Upper lobe of right lung (tissue), 1 donor: ENCODE results near the gene PLXND1. TPM values are rescaled to one million over a fixed set of nuclear protein-coding genes. Genes with fewer than 3 reads are reported as not detected.

ENCODE experiments used
- ATAC-seq: fragments of 200-7000 bp; cut with Tn5 transposase; one replicate; pipeline ENCODE4 v1.9.1; 2020; ENCODE audit warnings: mild to moderate bottlenecking, moderate library complexity
- DNase-seq: peaks from one replicate; pipeline ENCODE4 v3.0.0-alpha.2; 2020
- H3K27ac ChIP-seq: fragments of 200-600 bp; one replicate; pipeline ENCODE4 v1.8.0; 2022
- H3K27me3 ChIP-seq: fragments of 200-600 bp; one replicate; pipeline ENCODE4 v1.8.0; 2022; ENCODE audit warnings: mild to moderate bottlenecking
- H3K36me3 ChIP-seq: fragments of 200-600 bp; one replicate; pipeline ENCODE4 v1.8.0; 2022
- H3K4me1 ChIP-seq: fragments of 200-600 bp; one replicate; pipeline ENCODE4 v1.8.0; 2022
- H3K4me3 ChIP-seq: fragments of 200-600 bp; one replicate; pipeline ENCODE4 v1.8.0; 2022; ENCODE audit warnings: mild to moderate bottlenecking
- H3K9me3 ChIP-seq: fragments of 200-600 bp; one replicate; pipeline ENCODE4 v1.8.0; 2022
- intact Hi-C: fragments of 100-400 bp; cut with DNase I; formaldehyde crosslinking; loops from one replicate; pipeline ENCODE4 v1.11.0; 2022
- total RNA-seq: library from RNA; stranded (reverse); fragmentation: NEBNext Ultra II Directional; extraction: Animal tissue kit (Norgen Biotek cat#: 25700); gene quantifications from one replicate; pipeline ENCODE4 v1.2.1, GENCODE V29; 2021
- TF ChIP-seq, protein P1 (sequence below): fragments of 200-600 bp; IDR thresholded peaks from one replicate; pipeline ENCODE4 v1.8.0; 2022; ENCODE audit warnings: antibody characterized with exemption
- donor health status: DM: no; HTN: yes; CAD: no; lungs with severe emphysema.

PLXND1 gene
- total RNA-seq, 1 donor from 2014 or later = 284 TPM

- intact Hi-C loops = loop anchor here (10.0 kb wide), 1 partner anchor 98 kb away; no protein-coding TSS in a partner anchor
- Histone ChIP-seq H3K36me3 (peaks cover 10% of the 10 kb centered on the region), H3K27ac (peak overlapping the region; percentile 84), H3K4me3 (no peak overlapping the region), H3K4me1 (peaks cover 95% of the 10 kb centered on the region), H3K9me3 (no peaks in the 10 kb centered on the region), H3K27me3 (no peaks in the 10 kb centered on the region)
- ATAC-seq = no peak
- TF ChIP-seq, protein P1, sequence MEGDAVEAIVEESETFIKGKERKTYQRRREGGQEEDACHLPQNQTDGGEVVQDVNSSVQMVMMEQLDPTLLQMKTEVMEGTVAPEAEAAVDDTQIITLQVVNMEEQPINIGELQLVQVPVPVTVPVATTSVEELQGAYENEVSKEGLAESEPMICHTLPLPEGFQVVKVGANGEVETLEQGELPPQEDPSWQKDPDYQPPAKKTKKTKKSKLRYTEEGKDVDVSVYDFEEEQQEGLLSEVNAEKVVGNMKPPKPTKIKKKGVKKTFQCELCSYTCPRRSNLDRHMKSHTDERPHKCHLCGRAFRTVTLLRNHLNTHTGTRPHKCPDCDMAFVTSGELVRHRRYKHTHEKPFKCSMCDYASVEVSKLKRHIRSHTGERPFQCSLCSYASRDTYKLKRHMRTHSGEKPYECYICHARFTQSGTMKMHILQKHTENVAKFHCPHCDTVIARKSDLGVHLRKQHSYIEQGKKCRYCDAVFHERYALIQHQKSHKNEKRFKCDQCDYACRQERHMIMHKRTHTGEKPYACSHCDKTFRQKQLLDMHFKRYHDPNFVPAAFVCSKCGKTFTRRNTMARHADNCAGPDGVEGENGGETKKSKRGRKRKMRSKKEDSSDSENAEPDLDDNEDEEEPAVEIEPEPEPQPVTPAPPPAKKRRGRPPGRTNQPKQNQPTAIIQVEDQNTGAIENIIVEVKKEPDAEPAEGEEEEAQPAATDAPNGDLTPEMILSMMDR = no peak
- no peak for DNase-seq
Observed at GRCh38 chr3:129593230-129593594, 13.3 kb downstream of the PLXND1 start.

- Histone ChIP-seq H3K4me1 (peaks cover 95% of the 10 kb centered on the region), H3K4me3 (peak overlapping the region; percentile 26), H3K9me3 (no peaks in the 10 kb centered on the region), H3K27me3 (no peaks in the 10 kb centered on the region), H3K36me3 (peaks cover 16% of the 10 kb centered on the region), H3K27ac (peak overlapping the region; percentile 84)
- DNase-seq (peak; percentile 84), ATAC-seq (peak; percentile 43)
- TF ChIP-seq, protein P1 = no peak
- intact Hi-C loops = loop anchor here (10.0 kb wide), 1 partner anchor 98 kb away; no protein-coding TSS in a partner anchor
Observed at GRCh38 chr3:129592381-129593131, 13.9 kb downstream of the PLXND1 start.

DNA sequence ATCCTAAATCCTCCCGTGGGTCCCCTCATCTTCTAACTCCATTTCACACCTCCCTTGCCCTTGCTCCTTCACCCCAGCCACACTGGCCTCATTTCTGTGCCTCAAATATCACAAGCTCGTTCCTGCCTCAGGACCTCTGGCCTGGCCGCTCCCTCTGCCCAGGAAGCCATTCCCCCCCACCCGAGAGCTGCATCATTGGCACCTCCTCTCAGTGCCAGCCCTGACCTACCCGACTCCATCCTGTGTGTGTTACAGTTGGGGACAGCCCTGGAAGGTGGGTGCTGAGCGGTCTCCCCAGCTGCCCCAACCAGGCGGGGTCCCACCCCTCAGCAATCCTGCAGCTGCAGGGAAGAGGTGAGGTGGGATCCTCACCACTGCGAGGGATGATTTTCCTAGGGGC is 14.5 kb downstream of the PLXND1 start:
- Histone ChIP-seq H3K27ac (peak overlapping the region; percentile 84), H3K4me1 (peaks cover 95% of the 10 kb centered on the region), H3K9me3 (no peaks in the 10 kb centered on the region), H3K36me3 (peaks cover 23% of the 10 kb centered on the region), H3K4me3 (peak overlapping the region; percentile 26), H3K27me3 (no peaks in the 10 kb centered on the region)
- TF ChIP-seq, protein P1 = no peak
- DNase-seq (no peak), ATAC-seq (no peak)
- intact Hi-C loops = loop anchor here (10.0 kb wide), 1 partner anchor 97 kb away; no protein-coding TSS in a partner anchor

- H3K27me3 ChIP-seq = no peaks in the 10 kb centered on the region
- H3K36me3 ChIP-seq = peaks cover 40% of the 10 kb centered on the region
- DNase-seq (no peak), ATAC-seq (no peak)
- TF ChIP-seq, protein P1 = no peak
- peaks cover 84% of the 10 kb centered on the region for H3K4me1 ChIP-seq
- no peaks in the 10 kb centered on the region for H3K9me3 ChIP-seq
- intact Hi-C loops = loop anchor here (10.0 kb wide), 1 partner anchor 95 kb away; no protein-coding TSS in a partner anchor
- no peak overlapping the region for H3K4me3 ChIP-seq
- no peak overlapping the region for H3K27ac ChIP-seq
Observed at GRCh38 chr3:129590215-129590614, 16.3 kb downstream of the PLXND1 start.

- Histone ChIP-seq H3K4me3 (no peak overlapping the region), H3K27me3 (no peaks in the 10 kb centered on the region), H3K9me3 (no peaks in the 10 kb centered on the region), H3K4me1 (peaks cover 58% of the 10 kb centered on the region), H3K36me3 (peaks cover 64% of the 10 kb centered on the region), H3K27ac (peak overlapping the region; percentile 12)
- TF ChIP-seq, protein P1 = no peak
- intact Hi-C loops = no loop called here
- no peak for DNase-seq
- peak; percentile 2 for ATAC-seq
Observed at GRCh38 chr3:129587566-129588210, 18.8 kb downstream of the PLXND1 start.
